IPS DF 6.9 (cell line): ENCODE measurements around the gene GNAQ.

Source experiments
- DNase-seq: peaks from one replicate; pipeline ENCODE4 v3.0.0-alpha.2; 2013; ENCODE audit warnings: low read depth, low spot score
- H3K27ac ChIP-seq: one replicate; pipeline ENCODE4 v1.5.1; 2013; ENCODE audit warnings: low read length, control low read depth
- H3K27me3 ChIP-seq: 2 replicates; pipeline ENCODE4 v1.6.1; 2013; ENCODE audit warnings: mild to moderate bottlenecking, low read length; ENCODE audit not compliant: control insufficient read depth, insufficient read depth
- H3K36me3 ChIP-seq: 2 replicates; pipeline ENCODE4 v1.6.1; 2013; ENCODE audit warnings: low read length; ENCODE audit not compliant: control insufficient read depth, insufficient read depth
- H3K4me1 ChIP-seq: 2 replicates; pipeline ENCODE4 v1.6.1; 2013; ENCODE audit warnings: low read length; ENCODE audit not compliant: control insufficient read depth, insufficient read depth
- H3K4me3 ChIP-seq: 2 replicates; pipeline ENCODE4 v1.5.1; 2013; ENCODE audit warnings: mild to moderate bottlenecking, low read length
- H3K9me3 ChIP-seq: 2 replicates; pipeline ENCODE4 v1.6.1; 2013; ENCODE audit warnings: low read length, inconsistent platforms; ENCODE audit not compliant: control insufficient read depth, insufficient read depth
- WGBS: extraction: QIAGEN DNeasy Blood & Tissue Kit; methylation state at CpG from one replicate; pipeline ENCODE4 v1.1.7; 2013; ENCODE audit warnings: mixed read lengths, missing lambda C conversion rate; ENCODE audit not compliant: insufficient read length, insufficient coverage; 5-methylcytosine and 5-hydroxymethylcytosine counted together

GNAQ gene

GRCh38 chr9:77960356-77961153 lies 71.1 kb downstream of the GNAQ start:
- no CpG with 5 or more reads among the region's 5 CpGs for WGBS
- no peaks in the 10 kb centered on the region for H3K9me3 ChIP-seq
- H3K36me3 ChIP-seq: no peaks in the 10 kb centered on the region
- no peaks in the 10 kb centered on the region for H3K27me3 ChIP-seq
- no peak overlapping the region for H3K27ac ChIP-seq
- no peak for DNase-seq
- H3K4me3 ChIP-seq: no peak overlapping the region
- peaks cover 7% of the 10 kb centered on the region for H3K4me1 ChIP-seq

GRCh38 chr9:77959803-77960202 lies 71.8 kb downstream of the GNAQ start:
- Histone ChIP-seq H3K4me1 (peaks cover 8% of the 10 kb centered on the region), H3K27ac (no peak overlapping the region), H3K9me3 (no peaks in the 10 kb centered on the region), H3K36me3 (no peaks in the 10 kb centered on the region), H3K27me3 (no peaks in the 10 kb centered on the region), H3K4me3 (no peak overlapping the region)
- WGBS: no CpG with 5 or more reads among the region's 1 CpG
- no peak for DNase-seq

GRCh38 chr9:77957652-77958051 lies 74.0 kb downstream of the GNAQ start:
- Histone ChIP-seq H3K27me3 (no peaks in the 10 kb centered on the region), H3K4me1 (peaks cover 8% of the 10 kb centered on the region), H3K27ac (no peak overlapping the region), H3K4me3 (no peak overlapping the region), H3K36me3 (no peaks in the 10 kb centered on the region), H3K9me3 (no peaks in the 10 kb centered on the region)
- DNase-seq: no peak
- WGBS: no CpG with 5 or more reads among the region's 5 CpGs

GRCh38 chr9:77956555-77956954 lies 75.1 kb downstream of the GNAQ start:
- H3K9me3 ChIP-seq: no peaks in the 10 kb centered on the region
- no CpG with 5 or more reads among the region's 2 CpGs for WGBS
- DNase-seq: peak; percentile 43
- H3K36me3 ChIP-seq: no peaks in the 10 kb centered on the region
- H3K27me3 ChIP-seq: no peaks in the 10 kb centered on the region
- no peak overlapping the region for H3K27ac ChIP-seq
- H3K4me1 ChIP-seq: peaks cover 8% of the 10 kb centered on the region
- no peak overlapping the region for H3K4me3 ChIP-seq

DNA sequence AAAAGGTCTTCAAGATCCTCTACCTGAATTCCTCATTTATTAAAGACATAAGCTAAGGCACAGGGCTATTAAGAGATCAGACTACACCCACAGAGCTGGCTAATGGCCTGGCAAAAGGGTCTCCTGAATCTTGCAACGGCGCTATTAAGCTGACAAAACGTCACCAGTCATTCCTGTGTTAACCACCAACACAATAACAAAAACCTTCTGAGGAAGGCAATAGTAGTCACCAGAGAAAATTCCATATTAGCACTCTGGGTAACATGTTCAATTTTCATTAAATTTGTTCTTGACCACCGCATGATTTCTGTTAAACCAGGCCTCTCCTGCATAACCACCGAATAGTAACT lies 77.0 kb downstream of the GNAQ start:
- no CpG with 5 or more reads among the region's 5 CpGs for WGBS
- Histone ChIP-seq H3K27me3 (no peaks in the 10 kb centered on the region), H3K9me3 (no peaks in the 10 kb centered on the region), H3K36me3 (no peaks in the 10 kb centered on the region), H3K4me3 (no peak overlapping the region), H3K4me1 (peaks cover 5% of the 10 kb centered on the region; the same call in 1 of the 2 replicates), H3K27ac (no peak overlapping the region)
- DNase-seq: no peak

DNA sequence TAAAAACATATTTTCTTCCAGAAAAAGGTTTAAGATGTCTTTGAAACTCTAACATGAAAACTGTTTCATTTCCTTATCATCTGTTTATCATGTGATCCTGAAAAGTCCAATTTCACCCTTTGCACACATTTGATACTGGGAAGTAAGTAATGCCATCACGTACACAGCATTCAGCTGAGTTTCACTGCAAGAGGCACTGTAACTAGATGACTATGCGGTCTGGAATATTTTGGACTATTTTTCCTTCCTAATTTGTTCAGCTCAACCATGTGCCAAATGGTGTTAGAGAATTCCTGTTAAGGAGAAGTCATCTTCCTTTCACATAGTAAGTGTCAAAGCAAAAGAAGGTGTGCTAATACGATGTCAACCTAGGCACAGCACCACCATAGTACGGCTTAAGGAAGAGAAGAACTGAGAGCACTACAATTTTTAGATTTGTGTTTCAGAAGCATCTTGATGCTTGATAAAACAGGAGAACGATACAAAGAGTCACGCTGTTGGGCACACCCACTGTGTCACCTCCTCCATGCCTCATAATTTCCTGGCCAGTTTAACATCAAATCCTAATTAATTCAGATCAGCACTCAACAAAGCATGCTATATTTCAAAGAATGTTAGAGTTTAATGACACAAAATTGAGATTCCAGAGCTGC lies 77.5 kb downstream of the GNAQ start:
- Histone ChIP-seq H3K27me3 (no peaks in the 10 kb centered on the region), H3K9me3 (no peaks in the 10 kb centered on the region), H3K4me1 (peaks cover 5% of the 10 kb centered on the region; the same call in 1 of the 2 replicates), H3K36me3 (no peaks in the 10 kb centered on the region), H3K4me3 (no peak overlapping the region), H3K27ac (no peak overlapping the region)
- no CpG with 5 or more reads among the region's 6 CpGs for WGBS
- DNase-seq: no peak

- Histone ChIP-seq H3K4me3 (no peak overlapping the region), H3K9me3 (no peaks in the 10 kb centered on the region), H3K27me3 (no peaks in the 10 kb centered on the region), H3K4me1 (peaks cover 5% of the 10 kb centered on the region; the same call in 1 of the 2 replicates), H3K36me3 (no peaks in the 10 kb centered on the region), H3K27ac (no peak overlapping the region)
- no peak for DNase-seq
Measured at GRCh38 chr9:77953590-77953989, 78.0 kb downstream of the GNAQ start.

DNA sequence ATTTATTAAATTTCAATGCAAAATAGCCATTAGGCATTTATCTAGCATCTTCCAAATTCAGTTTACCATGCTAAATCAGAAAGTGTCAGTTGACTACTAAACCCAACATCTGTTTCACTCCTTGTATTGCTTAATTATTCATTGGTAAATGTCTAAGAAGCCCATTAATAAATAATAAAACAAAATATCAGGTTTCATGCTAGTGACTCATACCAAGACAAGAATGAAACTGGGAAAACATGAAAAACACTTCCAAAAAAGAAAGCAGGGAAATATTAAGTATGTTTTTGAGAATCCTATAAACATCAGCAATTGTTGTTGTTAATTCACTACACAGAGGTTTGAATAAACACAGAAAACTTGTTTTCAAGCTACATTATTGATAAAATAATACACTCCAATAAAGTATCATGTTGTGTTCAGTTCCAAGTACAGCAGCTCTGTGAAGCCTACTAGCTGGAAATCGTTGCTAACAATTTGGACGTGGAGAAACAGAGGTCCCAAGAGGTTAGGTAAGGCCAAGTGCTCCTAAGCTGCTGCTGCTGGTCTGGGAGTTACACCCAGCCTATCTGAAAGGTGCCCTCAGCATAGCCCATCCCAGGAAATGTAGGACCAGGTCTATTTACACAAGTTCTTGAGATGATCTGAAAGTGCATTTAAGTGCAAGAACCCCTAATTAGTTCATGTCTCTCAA lies 78.8 kb downstream of the GNAQ start:
- no peaks in the 10 kb centered on the region for H3K27me3 ChIP-seq
- no CpG with 5 or more reads among the region's 2 CpGs for WGBS
- H3K9me3 ChIP-seq: no peaks in the 10 kb centered on the region
- H3K27ac ChIP-seq: no peak overlapping the region
- DNase-seq: no peak
- H3K36me3 ChIP-seq: no peaks in the 10 kb centered on the region
- no peak overlapping the region for H3K4me3 ChIP-seq
- H3K4me1 ChIP-seq: peaks cover 5% of the 10 kb centered on the region; the same call in 1 of the 2 replicates

DNA sequence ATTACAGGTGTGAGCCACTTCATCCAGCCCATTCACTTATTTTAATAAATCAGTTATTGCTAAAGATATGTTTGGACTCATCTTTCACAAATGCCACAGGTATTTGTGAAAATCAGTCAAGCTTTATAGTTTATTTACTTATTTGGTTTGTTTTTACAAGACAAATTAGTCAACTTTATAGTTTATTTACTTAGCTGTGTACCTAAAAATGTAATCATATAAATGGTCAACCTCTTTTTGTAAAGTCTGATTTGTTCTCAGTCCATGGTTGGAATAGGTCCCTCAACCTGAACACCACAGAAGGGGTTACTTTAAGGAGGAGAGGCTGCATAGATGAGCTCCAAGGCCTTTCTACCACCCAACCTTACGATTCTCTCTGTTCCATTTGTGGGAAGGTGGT lies 80.2 kb downstream of the GNAQ start:
- DNase-seq: no peak
- Histone ChIP-seq H3K4me3 (no peak overlapping the region), H3K36me3 (no peaks in the 10 kb centered on the region), H3K27me3 (no peaks in the 10 kb centered on the region), H3K27ac (no peak overlapping the region), H3K9me3 (no peaks in the 10 kb centered on the region), H3K4me1 (0 out of 2 replicates have a peak, but pooled peaks cover 3% of the 10 kb centered on the region)
- no CpG with 5 or more reads among the region's 1 CpG for WGBS

GRCh38 chr9:77949751-77950436 lies 81.7 kb downstream of the GNAQ start:
- DNase-seq: no peak
- H3K27ac ChIP-seq: no peak overlapping the region
- H3K9me3 ChIP-seq: no peaks in the 10 kb centered on the region

More at GRCh38 chr9:77949751-77950436, 81.7 kb downstream of the GNAQ start:
- Histone ChIP-seq H3K36me3 (no peaks in the 10 kb centered on the region), H3K4me3 (no peak overlapping the region), H3K27me3 (no peaks in the 10 kb centered on the region), H3K4me1 (0 out of 2 replicates have a peak, but pooled peaks cover 3% of the 10 kb centered on the region)
- WGBS: no CpG with 5 or more reads among the region's 5 CpGs
